ENCODE measurements around the gene MISP. TPM values are rescaled to one million over a fixed set of nuclear protein-coding genes. Genes with fewer than 3 reads are reported as not detected.

The MISP gene
- total and polyA plus RNA-seq, 2 of the 8 experiments (the other 6 are each of a cell fraction or from before 2014, with no cell fraction given), result 0.43 to 0.45 TPM

- ChIA-PET CTCF (ENCODE audit: partially characterized antibody) (interaction anchor here (0.8 to 1.7 kb wide), 4 partner anchors 9 to 93 kb away, joined by 3 to 4 read pairs (median 3); no protein-coding TSS in a partner anchor), POLR2A (ENCODE audit: partially characterized antibody) (interaction anchor here (0.7 to 16.9 kb wide), 11 partner anchors 8 to 183 kb away, joined by 3 to 277 read pairs (median 6); partner anchors contain the start of genes AZU1, PLPPR3 and PTBP1)
- Histone ChIP-seq H2AFZ (ENCODE audit: low read length) (no peak overlapping the region), H2BK120ac (replicated peaks; ENCODE audit: low read depth, low read length) (no peak overlapping the region), H3K4ac (replicated peaks; ENCODE audit: insufficient read length, low read depth, low read length) (no peak overlapping the region), H2BK5ac (ENCODE audit: low read depth, low read length) (no peak overlapping the region), H2BK15ac (ENCODE audit: low read length) (no peak overlapping the region), H3K4me1 (replicated peaks in 1 of 4; ENCODE audit: control insufficient read depth in 3 of 4, insufficient read depth in 4 of 4, low read length in 3 of 4) (peaks cover 0 to 9% (median 5%) of the 10 kb centered on the region in 4 experiments; a peak in 6 of 7 replicates), H3K56ac (replicated peaks; ENCODE audit: insufficient read length, low read depth, low read length) (no peak overlapping the region), H3K4me3 (ENCODE audit: extremely low read depth in 1 of 4, insufficient read depth in 2 of 4, low read depth in 3 of 4, low read length in 4 of 4) (no peak overlapping the region), H3K27ac (ENCODE audit: low read depth, low read length) (no peak overlapping the region), H3K9me3 (ENCODE audit: insufficient read depth in 2 of 2, low read depth in 1 of 2, low read length in 1 of 2) (no peaks in the 10 kb centered on the region), H3K4me2 (ENCODE audit: insufficient read depth in 1 of 2, low read depth in 2 of 2, low read length in 2 of 2) (no peak overlapping the region), H2AK5ac (ENCODE audit: low read depth, low read length) (no peak overlapping the region), H2BK12ac (ENCODE audit: low read depth, low read length) (no peak overlapping the region), H3K23ac (ENCODE audit: insufficient read length) (no peak overlapping the region), H3K36me3 (ENCODE audit: control insufficient read depth in 2 of 4, insufficient read depth in 4 of 4, low read length in 3 of 4) (peaks cover 59 to 91% (median 82%) of the 10 kb centered on the region in 4 experiments), H4K91ac (replicated peaks; ENCODE audit: insufficient read length, low read length) (no peak overlapping the region), H3K9ac (replicated peaks in 1 of 4; ENCODE audit: extremely low read depth in 1 of 4, low read depth in 3 of 4, low read length in 3 of 4) (no peak overlapping the region), H4K5ac (ENCODE audit: insufficient read length, low read depth, low read length) (no peak overlapping the region), H3K18ac (ENCODE audit: extremely low read depth, low read length) (no peak overlapping the region), H3K23me2 (ENCODE audit: low read depth, low read length) (no peaks in the 10 kb centered on the region; the same call in 1 of the 2 replicates), H4K20me1 (replicated peaks in 1 of 2; ENCODE audit: control insufficient read depth in 1 of 2, insufficient read depth in 2 of 2, low read length in 2 of 2) (peaks cover 58 to 70% of the 10 kb centered on the region in 2 experiments), H4K8ac (ENCODE audit: extremely low read depth, insufficient read depth, low read length) (no peak overlapping the region; the same call in 1 of the 2 replicates), H3K27me3 (replicated peaks in 1 of 4; ENCODE audit: control insufficient read depth in 3 of 4, extremely low read depth in 1 of 4, insufficient read depth in 3 of 4, low read length in 3 of 4) (no peaks in the 10 kb centered on the region), H2BK20ac (ENCODE audit: low read length) (no peak overlapping the region), H3K79me2 (ENCODE audit: control insufficient read depth in 1 of 2, insufficient read depth in 2 of 2, low read length in 2 of 2) (peaks cover 32 to 66% of the 10 kb centered on the region in 2 experiments), H3K79me1 (ENCODE audit: low read depth, low read length) (peaks cover 18% of the 10 kb centered on the region), H3K14ac (ENCODE audit: insufficient read length) (no peak overlapping the region)
- 94% methylated on average over 71 of the region's 93 CpGs; no CpG with 5 or more reads in 1 of the 2 experiments for WGBS, 2 experiments (ENCODE audit: extremely low coverage in 1 of 2, insufficient coverage in 1 of 2, insufficient read length in 1 of 2, insufficient replicate concordance in 2 of 2, low coverage in 1 of 2, low lambda C conversion rate in 2 of 2, missing lambda C conversion rate in 1 of 2)
- DNase-seq (ENCODE audit: low read depth in 1 of 2, low spot score in 2 of 2) (peak in 1 of 2 experiments; percentile 50), FAIRE-seq (no peak)
- TF ChIP-seq POLR2AphosphoS5 (IDR thresholded peaks at IDR 0.05; ENCODE audit: low read depth, low read length), result peak; percentile 30
- no peak for TF ChIP-seq TAF1 (IDR thresholded peaks at IDR 0.05; ENCODE audit: low read depth, low read length)
- peak in 1 of 2 experiments; percentile 16; a peak in 2 of 3 replicates for TF ChIP-seq POLR2A (IDR thresholded peaks at IDR 0.05; ENCODE audit: control extremely low read depth in 1 of 2, low read depth in 2 of 2, low read length in 2 of 2)
- no peak for TF ChIP-seq SIRT6 (IDR thresholded peaks at IDR 0.05; ENCODE audit: low read length)
Observed at GRCh38 chr19:805600-806550, 55.0 kb downstream of the MISP start.
